Spleen (tissue), 7 donors: ENCODE data around the gene BCAR1.

ENCODE experiments used
- CTCF ChIP-seq, 11 experiments: fragments of 200-600 bp in 7 of 11; fragments of 450-650 bp in 4 of 11; sonication (generic) in 4 of 11; IDR thresholded peaks in 8 of 11; conservative IDR thresholded peaks in 3 of 11; 1 replicate in 7 of 11; 2 replicates in 4 of 11; pipeline versions ENCODE4 v1.4.0 to v1.8.0; 2016 to 2021; ENCODE audit warnings: antibody characterized with exemption in 11 of 11, inconsistent platforms in 4 of 11, mild to moderate bottlenecking in 1 of 11
- POLR2AphosphoS5 ChIP-seq, 3 donors: sonication (generic); formaldehyde crosslinking; IDR thresholded peaks; one replicate each; pipeline ENCODE4 v1.5.1; 2017; ENCODE audit warnings: antibody characterized with exemption in 3 of 3
- donor health status: DM: no; HTN: no; CAD: no; lungs with moderate emphysema.
- donor health status: DM: no; HTN: no; CAD: no.
- donor health status: DM: no; HTN: no; CAD: no.

- TF ChIP-seq CTCF (IDR thresholded peaks at IDR 0.05 in 8 of 11, conservative IDR thresholded peaks at IDR 0.05 in 3 of 11) (no peak), POLR2AphosphoS5 (IDR thresholded peaks at IDR 0.05) (no peak)
These were observed 47.0 kb downstream of the BCAR1 start for GRCh38 chr16:75204410-75204758.
